ENCODE measurements around the gene TBL2. TPM values are rescaled to one million over a fixed set of nuclear protein-coding genes. Genes with fewer than 3 reads are reported as not detected.

The TBL2 gene
- total and polyA plus RNA-seq, 2 experiments from 2014 or later: 65.3 to 80.3 TPM

- Histone ChIP-seq H3K9me3 (ENCODE audit: low read depth) (no peaks in the 10 kb centered on the region), H3K36me3 (no peaks in the 10 kb centered on the region), H3K4me1 (ENCODE audit: low read depth) (no peaks in the 10 kb centered on the region), H3K4me3 (no peak overlapping the region), H3K27me3 (no peaks in the 10 kb centered on the region), H3K27ac (no peak overlapping the region)
- DNase-seq (ENCODE audit: low read depth in 1 of 2, low spot score in 1 of 2): no peak
- TF ChIP-seq CTCF (IDR thresholded peaks at IDR 0.05; ENCODE audit: low read depth, low read length): no peak
These were observed 19.8 kb upstream of the TBL2 start for GRCh38 chr7:73597978-73598782.

- DNase-seq (ENCODE audit: low read depth in 1 of 2, low spot score in 1 of 2): no peak
- Histone ChIP-seq H3K27ac (no peak overlapping the region), H3K4me3 (no peak overlapping the region), H3K9me3 (ENCODE audit: low read depth) (no peaks in the 10 kb centered on the region), H3K36me3 (no peaks in the 10 kb centered on the region), H3K27me3 (no peaks in the 10 kb centered on the region), H3K4me1 (ENCODE audit: low read depth) (no peaks in the 10 kb centered on the region)
- TF ChIP-seq CTCF (IDR thresholded peaks at IDR 0.05; ENCODE audit: low read depth, low read length): no peak
These were observed 18.0 kb upstream of the TBL2 start for GRCh38 chr7:73596191-73597065.

GRCh38 chr7:73595358-73595757 lies 17.0 kb upstream of the TBL2 start:
- no peaks in the 10 kb centered on the region for H3K9me3 ChIP-seq (ENCODE audit: low read depth)
- no peak for DNase-seq (ENCODE audit: low read depth in 1 of 2, low spot score in 1 of 2)
- no peak for TF ChIP-seq CTCF (IDR thresholded peaks at IDR 0.05; ENCODE audit: low read depth, low read length)
- H3K27me3 ChIP-seq: no peaks in the 10 kb centered on the region
- H3K36me3 ChIP-seq: no peaks in the 10 kb centered on the region
- H3K27ac ChIP-seq: no peak overlapping the region
- H3K4me1 ChIP-seq (ENCODE audit: low read depth): no peaks in the 10 kb centered on the region
- H3K4me3 ChIP-seq: no peak overlapping the region

GRCh38 chr7:73593207-73594045 lies 15.0 kb upstream of the TBL2 start:
- no peaks in the 10 kb centered on the region for H3K9me3 ChIP-seq (ENCODE audit: low read depth)
- no peaks in the 10 kb centered on the region for H3K4me1 ChIP-seq (ENCODE audit: low read depth)
- DNase-seq (ENCODE audit: low read depth in 1 of 2, low spot score in 1 of 2): no peak
- H3K27ac ChIP-seq: no peak overlapping the region
- no peak overlapping the region for H3K4me3 ChIP-seq
- H3K36me3 ChIP-seq: no peaks in the 10 kb centered on the region
- TF ChIP-seq CTCF (IDR thresholded peaks at IDR 0.05; ENCODE audit: low read depth, low read length): no peak
- no peaks in the 10 kb centered on the region for H3K27me3 ChIP-seq

GRCh38 chr7:73586911-73587310 lies 8.5 kb upstream of the TBL2 start:
- H3K36me3 ChIP-seq: no peaks in the 10 kb centered on the region
- H3K27me3 ChIP-seq: no peaks in the 10 kb centered on the region
- no peak overlapping the region for H3K27ac ChIP-seq
- no peak for DNase-seq (ENCODE audit: low read depth in 1 of 2, low spot score in 1 of 2)
- no peaks in the 10 kb centered on the region for H3K9me3 ChIP-seq (ENCODE audit: low read depth)
- TF ChIP-seq CTCF (IDR thresholded peaks at IDR 0.05; ENCODE audit: low read depth, low read length): no peak
- no peak overlapping the region for H3K4me3 ChIP-seq
- no peaks in the 10 kb centered on the region for H3K4me1 ChIP-seq (ENCODE audit: low read depth)
